COLO668 (cell line): ENCODE data around the gene SLC38A10.
A peak's percentile ranks its signal among the peaks of the same experiment; 100 is the strongest.

Source experiments
- DNase-seq: peaks from one replicate; lab custom pipeline; 2025; ENCODE audit not compliant: unreplicated experiment; lab: John Stamatoyannopoulos, UW

Gene SLC38A10

DNA sequence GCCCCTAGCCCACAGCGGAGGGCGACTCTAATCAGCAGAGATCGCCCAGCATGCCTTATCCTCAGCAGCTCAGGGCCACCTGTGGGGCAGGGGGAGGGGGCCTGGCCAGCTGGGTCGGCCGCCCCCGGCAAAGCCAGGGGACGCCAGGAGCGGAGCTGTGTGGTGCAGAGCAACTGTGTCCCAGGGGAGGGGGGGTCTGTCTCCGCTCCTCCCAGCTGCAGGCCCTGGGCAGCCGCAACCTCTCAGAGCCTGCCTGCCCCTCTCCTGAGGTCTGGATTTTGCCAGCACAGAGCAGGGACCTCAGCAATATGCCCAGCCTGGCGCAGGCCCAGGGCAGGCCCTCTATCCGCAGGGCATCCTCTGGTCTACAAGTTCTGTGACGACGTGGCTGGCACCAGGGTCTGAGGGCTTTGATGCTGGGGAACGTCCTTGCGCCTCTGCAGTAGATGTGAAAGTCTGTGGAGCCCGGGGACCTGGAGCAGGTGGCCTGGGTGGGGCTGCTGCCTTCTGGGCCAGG is 36.5 kb upstream of the SLC38A10 start:
- no peak for DNase-seq

DNA sequence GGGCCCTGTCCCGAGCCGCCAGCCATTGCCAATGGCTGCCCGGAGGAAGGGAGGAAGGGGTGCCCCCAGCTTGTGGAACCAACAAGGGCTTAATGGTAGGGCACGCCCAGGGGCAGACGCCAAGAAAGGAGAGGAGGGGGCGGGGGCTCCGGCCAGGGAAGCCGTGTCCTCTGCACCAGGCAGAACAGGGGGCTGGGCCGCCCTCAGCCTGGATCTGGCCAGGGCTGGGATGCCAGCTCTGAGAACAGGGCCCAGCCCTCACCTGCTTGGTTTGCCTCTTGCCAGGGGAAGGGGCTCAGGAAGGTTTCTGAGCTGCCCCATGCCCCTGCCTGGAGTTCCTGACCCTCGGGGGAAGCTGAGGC is 35.8 kb upstream of the SLC38A10 start:
- no peak for DNase-seq

DNA sequence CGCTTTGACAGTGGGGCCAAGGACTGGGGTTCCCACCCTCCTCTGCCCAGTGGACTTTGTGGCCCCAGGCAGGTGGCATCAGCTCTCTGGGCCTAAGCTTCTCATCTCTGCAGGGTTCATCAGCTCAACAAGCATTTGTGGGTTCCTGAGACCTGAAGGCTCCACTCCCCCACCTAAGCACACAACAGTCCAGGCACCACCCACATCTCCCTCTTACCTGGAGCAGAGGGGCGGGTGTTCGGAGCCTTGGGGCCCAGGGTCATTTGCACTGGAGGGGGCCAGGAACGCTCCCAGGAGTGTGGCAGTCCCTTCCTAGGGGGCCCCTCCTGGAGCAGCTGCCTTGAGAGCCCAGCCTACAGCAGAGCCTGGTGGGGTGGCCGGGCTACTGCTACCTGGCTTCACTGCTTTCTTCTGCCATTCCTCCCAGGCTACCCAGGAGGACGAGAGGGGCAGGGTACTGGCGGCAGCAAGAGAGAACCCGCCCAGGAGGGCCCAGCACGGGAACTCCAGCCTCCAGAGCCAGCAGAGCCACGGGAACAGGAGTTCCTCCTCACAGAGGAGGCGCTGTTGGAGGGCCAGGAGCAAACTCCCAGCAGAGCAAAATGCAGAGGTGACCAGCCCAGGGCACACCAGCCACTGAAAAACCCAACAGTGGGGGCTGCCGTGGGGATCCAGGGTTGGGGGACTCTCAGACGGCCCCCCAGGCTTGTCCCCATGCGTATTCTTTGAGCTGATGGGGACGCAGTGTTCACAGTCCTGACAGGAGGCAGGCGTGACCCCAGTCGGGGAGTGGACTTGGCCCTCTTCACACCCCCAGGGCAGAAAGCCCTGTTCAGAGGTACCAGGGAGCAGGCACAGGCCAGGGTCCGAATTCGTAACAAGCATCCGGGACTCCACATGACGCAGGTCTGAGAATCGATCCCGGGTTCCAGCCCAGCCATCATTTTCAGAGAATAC is 35.1 kb upstream of the SLC38A10 start:
- DNase-seq = peak; percentile 81

DNA sequence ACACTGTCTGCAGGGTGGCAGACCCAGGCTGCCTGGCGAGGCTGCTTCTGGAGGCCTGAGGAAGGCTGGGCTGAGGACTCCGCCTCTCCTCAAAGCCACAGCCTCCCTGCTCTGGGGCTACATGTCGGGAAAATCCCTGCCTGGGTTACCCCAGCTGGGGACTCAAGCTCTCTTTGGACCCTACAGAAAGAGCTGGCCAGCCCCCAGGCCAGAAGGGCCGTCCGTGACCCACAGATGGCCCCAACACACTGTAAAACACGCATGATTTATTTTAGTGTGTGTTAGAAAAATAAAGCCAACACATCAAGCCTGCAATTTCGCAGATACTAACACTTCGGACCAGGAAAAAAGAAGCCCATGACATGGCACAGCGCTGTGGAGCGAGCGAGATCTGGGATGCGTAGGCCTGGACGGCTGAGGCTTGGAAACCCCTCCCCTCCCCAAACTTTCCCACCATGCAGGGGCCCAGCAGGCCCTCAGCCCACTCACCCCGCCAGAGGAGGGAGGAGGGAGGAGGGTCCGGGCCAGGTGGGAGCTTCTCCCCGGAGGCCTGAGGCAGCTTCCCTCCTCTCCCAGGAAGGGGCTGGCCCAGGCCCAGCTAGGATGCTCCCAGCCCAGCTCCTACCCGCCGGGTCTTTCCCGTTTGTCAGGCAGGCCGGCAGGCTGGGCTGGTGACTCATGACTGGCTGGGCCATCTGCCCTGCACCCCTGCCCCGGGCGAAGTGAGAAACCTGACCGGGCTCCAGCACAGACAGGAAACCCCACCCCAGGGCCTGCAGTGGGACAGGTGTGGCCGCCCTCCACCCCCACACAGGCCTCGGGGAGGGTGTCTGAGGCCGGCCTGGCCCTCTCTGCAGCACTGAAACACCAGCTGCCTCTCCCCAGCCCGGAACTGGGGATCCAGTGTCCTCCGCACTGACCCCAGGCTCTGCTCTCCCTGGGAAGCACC is 34.1 kb upstream of the SLC38A10 start:
- DNase-seq = peak; percentile 95

DNA sequence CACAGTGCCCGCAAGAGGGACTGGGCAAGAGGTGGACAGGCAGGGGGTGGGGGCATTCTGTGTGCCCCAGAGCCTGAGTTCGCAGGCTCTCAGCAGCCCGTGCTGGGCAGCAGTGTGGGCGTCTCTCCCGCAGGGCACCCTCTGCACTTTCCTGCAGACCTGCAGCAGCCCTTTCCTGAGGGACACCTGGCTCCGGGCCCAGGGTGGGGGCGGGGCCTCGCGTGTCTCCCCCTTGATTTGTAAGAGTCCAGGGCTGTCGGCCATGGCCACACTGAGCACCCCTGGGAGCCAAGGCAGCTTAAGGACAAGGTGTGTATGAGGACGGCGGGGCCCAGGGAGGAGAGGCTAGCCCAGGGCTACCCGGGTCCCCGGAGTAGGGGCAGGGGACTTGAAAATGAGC is 33.4 kb upstream of the SLC38A10 start:
- DNase-seq = peak; percentile 59

DNA sequence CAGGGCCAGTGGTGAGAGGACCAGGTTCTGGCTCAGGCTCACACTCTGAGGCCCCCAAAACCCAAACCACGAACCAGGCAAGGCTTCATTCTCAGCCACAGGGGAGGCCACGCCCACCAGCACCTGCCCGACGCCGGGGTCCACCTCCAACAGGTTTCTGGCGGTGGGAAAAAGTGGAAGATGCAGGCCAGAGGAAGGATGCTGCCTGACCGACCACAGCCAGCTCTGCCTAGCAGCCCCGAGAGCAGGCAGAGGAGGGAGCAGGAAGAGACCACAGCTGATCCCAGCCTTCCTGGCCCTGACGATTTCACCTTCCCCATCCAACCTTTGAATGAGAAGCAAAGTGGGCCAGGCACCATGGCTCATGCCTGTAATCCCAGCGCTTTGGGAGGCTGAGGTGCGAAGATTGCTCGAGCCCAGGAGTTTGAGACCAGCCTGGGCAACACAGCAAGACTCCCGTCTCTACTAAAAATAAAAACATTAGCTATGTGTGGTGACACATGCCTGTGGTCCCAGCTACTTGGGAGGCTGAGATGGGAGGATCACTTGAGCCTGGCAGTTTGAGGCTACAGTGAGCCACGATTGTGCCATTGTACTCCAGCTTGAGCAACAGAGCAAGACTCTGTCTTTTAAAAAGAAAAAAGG is 30.7 kb upstream of the SLC38A10 start:
- DNase-seq = no peak

DNA sequence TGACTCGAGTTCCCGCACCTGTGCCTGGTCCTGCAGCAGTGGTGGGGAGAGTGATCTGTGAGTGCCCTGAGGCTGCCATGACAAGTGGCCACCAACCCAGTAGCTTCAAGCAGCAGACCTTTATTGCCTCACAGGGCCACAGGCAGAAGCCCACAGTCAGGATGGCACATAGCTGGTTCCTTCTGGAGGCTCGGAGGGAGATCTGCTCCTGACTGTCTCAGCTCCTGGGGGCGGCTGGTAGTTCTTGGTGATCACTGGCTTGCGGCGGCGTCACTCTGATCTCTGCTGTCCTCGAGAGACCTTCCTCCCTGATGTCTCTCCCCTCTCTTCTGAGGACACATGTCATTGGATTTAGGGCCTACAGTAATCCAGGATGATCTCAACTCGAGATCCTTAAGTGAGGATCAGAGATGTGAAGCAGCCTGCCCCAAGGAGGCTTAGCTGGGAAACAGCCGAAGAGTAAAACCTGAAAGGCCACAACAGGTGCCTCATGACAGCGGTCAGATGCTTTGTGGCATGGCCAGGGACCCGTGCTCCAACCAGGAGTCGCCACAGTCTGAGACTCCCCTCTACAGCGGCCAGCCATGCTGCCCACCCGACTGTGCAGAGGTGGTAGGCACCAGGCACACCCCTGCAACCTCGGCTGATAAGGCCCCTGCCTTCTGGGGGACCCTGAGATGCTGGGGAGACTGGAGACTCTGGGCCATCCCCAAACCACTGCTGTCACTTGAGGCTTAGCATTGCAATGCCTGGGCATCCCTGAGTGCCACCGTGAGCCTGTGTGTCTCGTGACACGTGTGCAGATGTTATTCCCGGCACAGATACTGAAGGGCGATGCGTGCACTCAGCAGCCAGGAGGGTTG is 30.0 kb upstream of the SLC38A10 start:
- DNase-seq = no peak

DNA sequence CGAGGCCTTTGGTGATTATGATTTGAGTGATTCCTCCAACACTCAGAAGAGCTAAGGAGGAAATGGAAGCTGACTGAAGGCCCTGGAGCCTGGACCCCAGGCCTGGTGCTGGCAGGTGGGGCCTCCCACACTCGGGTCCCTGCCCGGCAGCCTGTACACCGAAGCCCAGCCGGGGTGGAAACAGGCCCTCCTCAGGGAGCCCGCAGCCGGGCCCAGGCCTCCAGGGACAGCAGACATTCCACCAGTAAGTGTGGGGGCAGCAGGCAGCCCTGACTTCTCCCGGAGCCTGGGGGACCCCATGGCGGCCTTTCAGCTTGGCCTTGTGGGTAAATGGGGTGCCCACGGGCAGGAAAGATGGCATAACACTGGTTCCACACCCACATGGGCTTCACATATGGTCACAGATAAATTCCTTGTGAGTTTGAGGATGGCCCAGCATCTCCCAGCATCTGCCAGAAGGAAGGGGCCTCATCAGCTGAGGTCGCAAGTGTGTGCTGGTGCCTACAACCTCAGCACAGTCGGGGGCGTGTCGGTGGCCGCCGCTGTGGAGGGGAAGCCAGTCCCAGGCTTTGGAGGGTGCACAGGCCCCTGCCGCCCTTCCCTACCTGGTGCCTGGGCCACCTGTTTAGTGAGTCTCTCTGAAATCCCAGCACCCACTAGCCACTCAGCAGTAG is 29.2 kb upstream of the SLC38A10 start:
- no peak for DNase-seq

DNA sequence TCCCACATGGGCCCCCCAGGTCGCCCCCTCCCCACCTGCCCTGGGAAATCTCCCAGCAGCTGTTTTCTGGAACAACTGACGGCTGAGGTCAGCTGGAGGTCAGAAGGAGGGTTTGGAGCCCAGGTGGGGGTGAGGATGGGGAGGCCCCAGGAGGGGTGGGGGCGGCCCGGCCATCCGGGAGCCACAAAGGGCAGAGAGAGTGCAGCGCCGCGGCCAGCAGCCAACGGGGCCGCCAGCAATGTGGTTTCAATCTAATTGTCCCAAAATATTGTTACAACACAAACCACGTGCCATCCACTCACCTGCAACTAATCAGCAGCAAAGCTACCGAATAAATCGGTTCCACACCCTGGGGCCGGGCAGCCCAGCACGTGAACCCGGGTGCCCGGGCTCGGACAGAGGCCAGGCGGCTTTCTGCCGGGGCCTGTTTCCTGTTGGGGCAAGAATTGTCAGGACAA is 28.3 kb upstream of the SLC38A10 start:
- no peak for DNase-seq

DNA sequence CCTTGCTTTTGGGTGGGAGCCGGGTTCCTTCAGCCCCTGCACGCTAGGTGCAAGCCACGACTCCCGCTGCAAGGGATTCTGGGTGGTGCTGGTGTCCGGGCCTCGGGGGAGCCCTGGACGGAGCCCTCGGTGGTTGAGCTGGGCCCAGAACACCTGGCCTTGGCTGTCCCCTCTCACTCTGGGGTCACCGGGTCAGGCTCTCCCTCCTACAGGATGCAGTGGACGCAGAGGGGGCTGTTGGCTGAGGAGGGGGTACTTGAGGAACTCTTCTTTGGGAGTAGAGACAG is 27.9 kb upstream of the SLC38A10 start:
- DNase-seq = no peak

DNA sequence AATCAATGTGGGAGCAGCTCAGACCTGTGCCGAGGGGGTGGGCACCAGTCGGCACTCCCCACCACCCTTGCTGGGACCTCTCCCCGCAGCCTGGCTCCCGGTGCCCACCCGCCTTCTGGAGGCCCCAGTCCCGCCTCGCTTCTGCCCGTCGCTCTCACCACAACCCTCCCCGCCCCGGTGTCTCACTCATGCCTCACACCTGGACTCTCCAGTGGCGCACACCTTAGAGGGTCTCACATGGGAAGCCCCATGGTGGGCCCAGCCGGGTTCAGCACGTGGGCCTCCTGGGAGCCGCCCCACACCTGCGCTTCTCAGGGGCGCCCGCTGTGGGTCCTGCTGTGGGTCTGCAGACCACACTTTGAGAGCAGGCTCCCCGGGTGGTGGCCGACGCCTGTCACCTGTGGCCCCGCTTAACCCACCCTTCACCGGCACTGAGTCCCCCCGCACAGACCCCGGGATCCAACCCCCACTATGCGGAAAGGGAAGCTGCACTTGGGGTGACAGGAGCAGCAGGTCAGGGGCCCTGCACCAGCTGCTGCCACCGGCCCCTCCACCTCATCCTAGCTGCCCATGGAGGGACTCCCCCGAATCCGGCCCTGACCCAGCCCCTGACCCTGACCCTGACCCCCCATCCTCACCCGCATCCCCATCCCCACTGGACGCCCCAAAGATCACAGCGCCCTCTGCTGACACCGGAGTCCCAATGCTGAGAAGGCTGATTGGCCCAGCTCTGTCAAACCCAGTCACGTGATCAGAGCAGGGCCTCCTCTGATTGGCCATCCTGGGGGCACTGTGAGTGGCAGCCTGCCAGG is 27.4 kb upstream of the SLC38A10 start:
- peak; percentile 28 for DNase-seq

DNA sequence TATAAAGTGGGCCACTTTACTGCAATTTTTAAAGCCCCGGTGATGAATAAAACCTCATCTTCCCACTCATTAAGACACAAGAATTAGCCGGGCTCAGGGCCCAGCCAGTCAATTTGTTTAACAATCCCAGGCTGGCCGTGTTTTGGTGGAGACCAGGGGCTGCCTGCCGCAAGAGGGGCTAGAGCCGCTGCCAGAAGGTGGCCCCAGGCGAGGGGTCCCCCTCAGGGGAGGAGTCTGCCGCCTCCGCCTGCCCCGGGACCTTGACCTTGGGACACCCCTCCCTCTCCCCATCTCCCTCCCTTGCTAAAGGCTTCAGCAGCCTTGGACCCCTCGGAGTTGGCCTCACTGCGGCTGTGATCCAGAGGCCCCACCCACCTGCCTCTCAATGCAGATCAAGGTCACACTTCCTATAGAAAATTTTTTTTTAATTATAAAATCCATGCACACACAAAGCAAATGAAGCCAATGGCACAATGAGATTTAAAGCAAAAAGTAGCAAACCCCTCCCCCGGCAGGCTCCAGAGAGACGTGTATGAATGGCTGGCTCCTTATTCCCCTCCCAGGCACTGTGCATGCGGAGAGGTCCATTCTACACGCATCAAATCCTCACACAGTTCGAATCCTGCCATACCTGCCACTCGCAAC is 23.0 kb upstream of the SLC38A10 start:
- DNase-seq = no peak

DNA sequence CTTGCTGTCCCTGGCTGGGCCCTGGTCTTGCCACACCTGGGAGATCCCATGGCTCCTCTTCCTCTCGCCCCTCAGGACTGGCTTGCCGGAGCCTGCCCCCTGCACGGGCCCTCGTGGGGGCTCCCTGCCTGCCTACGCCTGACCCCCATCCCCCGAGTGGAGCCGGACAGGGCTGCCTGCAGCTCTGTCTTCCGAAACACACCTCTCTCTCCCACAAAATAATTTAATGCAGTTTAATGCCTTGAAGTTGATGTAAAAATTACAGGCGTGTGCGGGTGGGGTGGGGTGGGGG is 22.4 kb upstream of the SLC38A10 start:
- no peak for DNase-seq

DNA sequence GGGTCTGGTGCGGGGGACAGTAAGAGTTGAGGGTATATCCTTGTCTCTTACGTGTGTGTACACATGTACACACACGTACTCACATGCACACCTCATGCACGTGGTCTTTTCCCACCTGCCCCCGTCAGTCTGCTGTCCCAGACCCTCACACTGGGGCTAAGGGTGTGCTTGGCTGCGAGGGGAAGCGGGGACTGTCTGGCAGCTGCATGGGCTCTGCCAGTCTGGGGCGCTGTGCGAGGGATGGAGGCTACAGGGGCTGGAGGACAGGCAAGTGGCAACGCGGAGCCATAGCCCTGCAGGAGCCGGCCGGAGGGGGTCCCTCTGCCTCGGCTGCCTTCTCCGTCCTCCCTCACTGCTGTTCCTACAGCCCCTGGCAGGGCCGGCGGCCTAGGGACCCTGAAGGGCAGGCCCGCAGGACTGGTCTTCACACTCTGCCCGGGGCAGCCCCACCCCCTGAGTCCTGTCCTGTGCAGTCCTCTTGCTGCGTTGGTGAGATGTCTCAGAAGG is 20.8 kb upstream of the SLC38A10 start:
- DNase-seq = no peak

DNA sequence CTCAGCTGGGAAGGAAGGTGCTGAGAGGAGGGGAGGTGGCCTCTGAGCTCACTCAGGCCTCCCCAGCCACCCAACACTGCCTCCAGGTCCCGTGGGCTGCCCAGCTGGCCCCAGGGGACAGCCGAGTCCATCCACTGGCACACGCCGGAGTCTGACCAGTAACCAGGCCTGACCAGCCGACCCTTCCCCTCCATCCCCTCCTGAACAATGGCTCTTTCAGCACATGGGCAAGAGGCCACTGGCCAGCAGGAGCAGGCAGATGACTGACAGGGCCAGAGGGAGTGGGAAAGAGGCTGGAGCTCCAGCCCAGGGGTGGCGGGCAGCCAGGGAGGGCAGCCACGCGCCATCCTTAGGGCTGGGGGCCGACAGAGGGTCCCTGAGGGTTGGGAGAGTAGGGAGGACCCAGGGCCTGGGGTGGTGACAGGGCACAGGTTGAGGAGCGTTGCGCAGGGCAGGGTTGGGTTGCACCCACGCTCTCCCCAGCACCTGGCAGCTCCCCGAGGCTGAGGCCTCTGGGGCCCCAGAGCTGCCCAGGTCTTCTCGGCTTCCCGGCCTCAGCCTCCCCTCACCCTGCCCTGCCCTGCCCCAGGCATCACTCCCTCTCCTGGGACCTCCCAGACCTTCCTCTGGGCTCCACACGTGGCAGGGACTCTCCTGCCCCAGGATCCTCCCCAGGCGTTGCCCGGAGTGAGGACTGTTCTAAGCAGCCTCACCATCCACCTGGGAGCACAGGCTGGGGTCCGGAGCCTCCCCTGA is 20.2 kb upstream of the SLC38A10 start:
- no peak for DNase-seq

DNA sequence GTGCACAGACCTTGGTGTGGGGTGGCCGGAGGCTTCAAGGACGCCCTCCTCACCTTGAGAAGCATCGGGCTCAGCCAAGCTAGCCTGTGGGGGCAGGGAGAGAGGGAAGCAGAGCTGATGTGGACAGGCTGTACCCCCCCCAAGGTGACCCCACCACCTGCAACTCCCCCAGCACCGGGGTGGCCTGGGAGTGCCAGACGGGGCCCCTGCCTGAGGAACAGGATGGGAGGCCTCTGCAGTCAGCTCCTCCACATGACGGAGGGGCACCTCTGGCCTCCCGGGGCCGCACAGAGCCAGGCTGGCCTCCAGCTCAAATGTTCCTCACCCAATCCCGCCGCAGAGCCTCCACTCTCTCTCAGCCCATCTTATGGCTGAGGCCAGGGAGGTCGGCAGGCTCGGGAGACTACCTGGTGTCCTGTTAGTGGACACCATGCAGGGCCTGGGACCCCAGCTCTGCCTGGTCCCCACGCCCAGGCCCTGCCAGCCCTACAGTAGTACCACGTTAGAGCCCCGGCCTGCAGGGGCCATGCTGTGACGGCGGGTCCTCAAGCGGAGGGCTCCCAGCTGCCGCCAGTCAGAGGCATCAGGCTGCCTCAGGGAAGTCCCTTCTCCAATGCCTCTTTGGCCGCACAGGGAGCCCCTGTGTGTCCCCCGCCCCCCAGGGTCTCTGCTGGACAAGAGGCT is 19.4 kb upstream of the SLC38A10 start:
- DNase-seq = no peak

DNA sequence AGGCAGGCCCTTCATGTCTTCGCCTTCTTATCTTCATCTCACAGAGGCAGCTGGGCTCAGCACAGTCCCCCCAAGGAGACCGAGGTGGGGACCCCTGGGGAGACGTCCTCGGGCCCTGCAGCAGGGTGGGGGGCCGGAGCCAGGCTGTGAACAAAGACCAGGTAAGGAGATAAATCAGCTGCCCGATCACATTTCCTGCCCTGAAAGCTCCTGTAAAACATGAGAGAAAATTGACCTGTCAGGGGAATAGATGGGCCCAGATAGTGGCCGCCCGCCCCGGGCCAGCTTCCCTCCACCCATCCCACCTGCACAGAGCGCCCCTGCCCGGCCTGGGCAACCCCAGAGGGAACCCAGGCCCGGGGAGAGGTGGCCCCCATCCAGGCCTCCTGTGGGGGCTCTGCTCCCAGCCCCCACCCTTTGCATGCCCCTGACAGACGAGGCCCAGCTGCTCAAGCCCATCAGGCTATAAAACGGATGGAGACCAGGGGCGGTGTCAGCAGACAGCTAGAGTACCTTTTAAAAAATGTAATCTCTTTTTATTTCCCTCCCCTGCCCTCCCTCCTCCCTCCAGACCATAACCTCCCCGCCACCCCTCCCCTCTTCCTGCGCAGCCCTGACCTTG is 18.8 kb upstream of the SLC38A10 start:
- no peak for DNase-seq
